GM19324 (cell line): ENCODE results near the gene MXD1.

ENCODE experiments used
- ATAC-seq: cut with Tn5 transposase; IDR thresholded peaks from one replicate; pipeline ENCODE4 v1.9.1; 2021; ENCODE audit warnings: mild to moderate bottlenecking, moderate library complexity; ENCODE audit not compliant: unreplicated experiment, low FRiP score

The MXD1 gene

DNA sequence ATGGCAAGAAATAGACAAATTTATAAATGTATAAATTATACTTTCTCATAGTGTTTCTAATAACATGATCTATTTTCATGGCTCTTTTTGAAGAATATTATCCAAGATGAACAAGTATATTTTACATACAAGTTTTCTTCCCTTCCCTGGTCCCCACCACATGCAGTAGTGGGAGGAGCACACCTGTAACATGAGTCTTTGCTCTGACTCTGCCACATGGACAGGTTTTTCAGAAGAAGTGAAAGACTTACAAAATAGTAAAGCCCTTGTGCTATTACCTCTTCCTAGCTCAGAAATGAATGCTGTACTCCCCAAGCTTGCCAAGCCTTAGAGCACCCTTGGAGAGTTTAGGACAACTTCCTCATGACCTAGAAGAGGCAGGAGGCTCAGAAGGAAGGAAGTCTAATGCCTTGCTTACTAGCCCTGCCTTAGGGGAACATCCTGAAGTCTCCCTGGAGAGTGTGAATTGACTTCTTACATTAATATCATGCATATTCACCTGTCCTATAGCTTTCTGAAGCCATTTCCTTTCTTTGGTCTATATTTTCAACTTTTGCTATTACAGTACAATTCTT lies 18.4 kb downstream of the MXD1 start:
- no peak for ATAC-seq

DNA sequence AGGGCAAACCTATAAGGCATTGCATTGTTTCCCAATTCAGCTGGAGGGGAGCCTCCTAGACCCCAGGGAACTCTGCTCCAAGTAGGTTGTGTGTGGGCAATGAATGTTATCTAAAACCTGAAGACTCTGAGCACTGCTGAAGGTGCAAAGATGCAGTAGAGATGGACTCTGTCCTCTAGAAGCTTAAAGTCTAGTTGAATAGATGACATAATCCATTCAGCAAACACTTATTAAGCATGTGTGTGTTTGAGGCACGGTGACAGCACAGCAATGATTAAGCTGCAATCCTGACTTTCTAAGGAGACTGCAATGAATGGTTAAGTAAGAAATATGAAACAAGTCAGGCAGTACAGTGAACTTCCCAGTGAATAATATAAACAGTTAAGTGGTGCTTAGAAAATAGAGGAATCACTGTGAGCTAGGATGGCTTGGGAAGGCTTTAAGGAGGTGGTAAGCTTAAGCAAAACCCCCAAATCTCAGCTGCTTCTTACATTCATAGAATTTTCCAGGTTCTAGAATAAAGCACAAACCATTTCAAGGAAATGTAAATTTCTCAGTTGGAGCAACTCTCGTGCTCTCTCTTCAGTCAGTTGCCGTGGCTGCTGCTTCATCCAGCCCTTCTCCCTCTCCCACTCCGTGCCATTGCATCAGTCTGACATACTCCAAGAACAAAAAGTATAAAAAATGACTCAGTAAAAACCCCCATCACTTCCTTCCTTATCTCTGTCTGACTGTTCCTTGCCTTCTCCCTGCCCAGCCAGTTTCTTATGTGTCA lies 19.1 kb downstream of the MXD1 start:
- ATAC-seq = no peak

DNA sequence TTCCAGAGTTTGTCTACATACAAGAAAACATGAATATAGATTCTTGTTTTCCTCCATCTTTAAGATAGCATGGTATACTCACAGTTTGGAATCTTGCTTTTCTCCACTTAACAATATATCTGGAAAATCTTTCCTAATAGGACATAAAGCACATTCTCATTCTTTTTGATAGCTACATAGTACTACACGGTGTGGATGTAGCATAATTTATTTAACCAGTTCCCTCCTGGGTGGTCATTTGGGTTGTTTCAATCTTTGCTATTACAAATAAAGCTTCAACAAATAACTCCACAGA lies 19.7 kb downstream of the MXD1 start:
- ATAC-seq = no peak

DNA sequence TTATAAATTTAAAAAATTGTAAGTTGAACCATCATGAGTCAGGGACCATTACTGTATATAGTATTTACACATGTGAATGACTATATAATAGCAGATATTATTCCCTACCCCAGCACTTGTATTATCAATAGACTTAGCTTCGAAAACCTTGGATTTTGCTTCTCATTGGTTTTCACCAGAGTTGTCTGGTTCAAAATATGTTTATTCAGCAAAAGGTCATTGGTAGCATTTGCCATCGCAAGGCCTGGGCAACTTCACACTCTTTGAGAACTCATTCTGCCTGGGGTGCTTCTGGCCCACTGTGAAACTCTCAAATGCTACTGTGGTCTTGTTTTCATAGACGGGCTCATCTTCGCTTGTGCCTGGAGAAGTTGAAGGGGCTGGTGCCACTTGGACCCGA lies 20.1 kb downstream of the MXD1 start:
- no peak for ATAC-seq

DNA sequence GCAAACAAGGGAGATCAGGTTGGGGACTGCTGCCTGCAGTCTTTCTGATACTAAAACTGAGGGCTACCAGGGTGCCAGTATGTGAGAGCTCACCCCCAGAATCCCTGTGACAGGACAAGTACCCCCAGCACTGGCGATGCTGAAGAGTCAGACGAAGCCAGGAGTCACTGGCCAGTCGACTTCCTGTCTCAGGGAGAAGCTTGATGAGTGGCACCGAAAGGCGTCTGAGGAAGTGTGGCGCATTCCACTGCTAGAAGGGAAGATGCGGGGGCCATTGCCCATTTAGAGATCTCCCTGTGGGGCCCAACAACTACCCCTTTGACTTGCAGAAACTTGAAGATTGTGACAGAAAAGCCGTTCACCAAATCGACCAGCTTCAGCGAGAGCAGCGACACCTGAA lies 22.0 kb downstream of the MXD1 start:
- no peak for ATAC-seq

DNA sequence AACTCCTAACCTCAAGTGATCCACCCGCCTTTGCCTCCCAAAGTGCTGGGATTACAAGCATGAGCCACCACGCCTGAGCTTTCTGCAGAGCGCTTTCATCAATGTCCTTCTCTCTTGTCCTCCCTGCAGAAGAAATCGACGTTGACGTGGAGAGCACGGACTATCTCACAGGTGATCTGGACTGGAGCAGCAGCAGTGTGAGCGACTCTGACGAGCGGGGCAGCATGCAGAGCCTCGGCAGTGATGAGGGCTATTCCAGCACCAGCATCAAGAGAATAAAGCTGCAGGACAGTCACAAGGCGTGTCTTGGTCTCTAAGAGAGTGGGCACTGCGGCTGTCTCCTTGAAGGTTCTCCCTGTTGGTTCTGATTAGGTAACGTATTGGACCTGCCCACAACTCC lies 23.1 kb downstream of the MXD1 start:
- no peak for ATAC-seq

DNA sequence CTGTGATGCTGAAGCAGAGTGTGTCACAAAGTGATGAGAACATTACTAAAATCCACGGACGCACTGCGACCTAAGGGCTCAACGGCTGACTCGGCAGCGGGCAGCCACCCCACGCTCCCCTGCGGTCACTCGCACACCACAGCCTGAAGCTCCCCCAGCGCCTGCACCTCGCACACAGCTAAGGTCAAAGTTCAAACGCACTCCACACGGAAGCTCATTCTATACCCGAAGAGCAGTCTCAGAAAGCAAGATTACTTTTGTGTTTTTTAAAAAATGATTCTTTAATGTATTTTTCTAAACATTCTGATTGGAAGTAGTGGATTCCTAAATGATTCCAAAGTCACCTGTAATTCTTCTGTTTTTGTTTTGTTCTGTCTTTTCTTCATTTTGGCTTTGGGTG lies 24.8 kb downstream of the MXD1 start:
- no peak for ATAC-seq

DNA sequence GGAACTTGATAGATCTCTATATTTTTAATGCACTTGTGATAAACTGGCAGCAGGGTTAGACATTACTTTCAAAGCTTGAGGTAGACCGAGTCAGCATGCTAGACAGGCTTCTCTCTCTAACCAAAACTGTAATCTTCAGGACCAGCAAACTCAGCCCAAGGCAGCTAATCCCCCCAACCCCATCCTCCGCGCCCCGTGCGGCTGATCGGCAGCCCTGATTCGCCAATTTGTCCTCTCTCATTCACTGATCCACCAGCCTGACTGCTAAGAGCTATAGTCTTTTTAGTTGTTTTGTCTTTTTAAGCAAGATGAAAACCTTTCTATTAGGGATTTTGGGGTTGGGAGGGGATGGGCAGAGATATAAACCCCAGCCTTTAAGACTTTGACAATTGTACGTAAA lies 25.8 kb downstream of the MXD1 start:
- ATAC-seq = no peak

DNA sequence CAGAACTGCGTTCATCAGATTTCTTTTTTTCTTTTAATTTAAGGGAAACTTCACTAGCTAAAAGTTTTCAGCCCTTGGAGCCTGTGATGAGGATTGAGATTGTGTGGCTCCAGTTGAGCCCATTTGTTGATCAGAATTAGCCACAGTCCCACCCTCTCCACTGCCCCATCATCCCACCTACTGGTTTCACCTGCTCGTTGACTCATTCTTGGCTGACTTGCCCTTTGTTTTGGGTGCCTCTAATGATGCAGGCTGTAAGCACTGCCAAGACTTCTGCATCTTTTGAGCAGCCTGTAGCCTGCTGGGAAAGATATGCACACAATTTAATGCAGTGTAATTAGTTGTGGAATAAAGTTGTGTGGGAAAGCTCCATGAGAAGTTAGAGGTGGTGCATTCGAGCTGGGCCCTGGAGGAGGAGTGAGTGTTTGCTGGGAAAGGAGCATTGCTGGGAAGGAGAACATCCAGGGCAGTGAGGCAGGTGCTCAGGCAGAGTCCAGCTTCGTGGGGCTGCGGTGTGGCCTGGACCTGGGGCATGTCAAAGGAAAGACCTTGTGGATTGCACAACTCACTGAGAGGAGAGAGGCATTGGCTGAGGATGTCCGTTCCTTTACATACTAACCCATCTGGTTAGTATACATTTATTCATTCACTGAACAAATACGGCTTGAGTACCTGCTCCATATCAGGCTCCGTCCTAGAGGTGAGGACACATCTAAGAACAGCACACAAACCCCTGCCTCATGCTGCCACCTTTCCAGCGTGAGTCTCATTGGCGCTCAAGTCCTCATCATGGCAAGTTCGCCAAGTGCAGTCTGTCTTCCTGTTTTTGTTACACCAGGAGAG lies 28.3 kb downstream of the MXD1 start:
- ATAC-seq = no peak

DNA sequence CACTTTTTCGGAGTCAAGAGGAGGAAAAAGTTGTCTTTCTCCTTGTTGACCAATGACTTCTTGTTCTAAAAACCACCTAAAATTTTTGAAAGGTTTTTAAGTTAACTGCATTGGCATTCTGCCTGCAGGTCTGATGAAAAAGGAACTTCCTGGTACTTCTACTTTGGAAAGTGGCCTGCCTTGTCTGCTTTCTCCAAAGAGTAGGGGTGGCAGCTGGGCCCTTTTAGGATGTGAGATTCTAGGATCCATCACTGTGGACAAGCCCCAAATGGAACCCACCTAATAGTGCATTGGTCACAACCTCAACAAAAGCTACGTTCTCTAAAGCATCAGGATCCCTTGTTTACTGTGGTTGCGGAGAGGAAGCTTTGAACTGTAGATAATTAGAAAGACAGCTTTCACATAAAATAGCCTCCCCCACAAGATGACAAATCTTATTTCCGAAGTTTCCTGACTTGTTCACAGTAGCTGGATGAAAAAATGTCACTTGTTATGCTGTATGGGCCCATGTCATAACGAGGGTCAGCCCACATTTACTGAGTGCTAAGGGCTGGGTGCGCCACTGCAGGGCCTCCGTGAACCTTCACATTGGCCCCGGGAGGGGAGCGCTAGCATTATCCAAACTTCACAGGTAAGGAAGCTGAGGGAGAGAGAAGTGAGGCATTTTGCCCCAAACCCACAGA lies 29.1 kb downstream of the MXD1 start:
- ATAC-seq = no peak

DNA sequence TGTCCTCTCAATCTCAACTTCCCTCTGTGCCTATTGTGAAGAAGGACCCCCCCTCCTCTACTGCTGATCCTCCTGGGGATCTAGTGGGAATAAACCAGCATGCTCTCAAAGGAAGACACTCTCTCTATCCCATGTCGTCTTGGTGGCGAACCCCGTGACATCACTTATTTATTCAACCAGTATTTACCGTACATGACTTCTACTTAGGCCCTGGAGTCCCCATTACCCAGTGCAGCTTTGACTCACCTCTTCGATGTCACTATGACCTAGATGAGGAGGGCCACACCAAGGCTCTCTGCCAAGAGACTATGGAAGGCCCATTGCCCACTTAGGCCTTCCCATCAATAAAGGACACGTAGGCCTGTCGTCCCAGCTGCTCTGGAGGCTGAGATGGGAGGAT lies 29.8 kb downstream of the MXD1 start:
- no peak for ATAC-seq

DNA sequence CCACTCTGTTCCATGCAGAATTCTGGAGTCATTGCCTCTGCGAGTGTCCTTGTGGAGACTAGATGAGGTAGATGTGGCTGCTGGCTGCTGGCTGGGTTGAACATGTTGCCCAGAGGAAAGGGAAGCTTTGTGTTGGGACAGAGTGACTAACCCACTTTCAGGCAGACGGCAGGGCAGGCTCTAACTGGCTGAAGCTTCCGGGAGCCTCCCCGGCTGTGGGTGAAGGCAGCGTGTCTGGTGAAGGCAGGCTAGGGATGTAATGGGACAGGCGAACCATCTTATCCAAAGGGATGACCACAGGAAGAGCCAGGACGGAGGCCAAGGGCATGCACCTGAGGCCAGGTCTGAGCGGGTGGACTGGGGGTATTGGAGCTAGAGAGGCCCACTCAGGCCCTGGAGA lies 30.5 kb downstream of the MXD1 start:
- ATAC-seq = no peak

DNA sequence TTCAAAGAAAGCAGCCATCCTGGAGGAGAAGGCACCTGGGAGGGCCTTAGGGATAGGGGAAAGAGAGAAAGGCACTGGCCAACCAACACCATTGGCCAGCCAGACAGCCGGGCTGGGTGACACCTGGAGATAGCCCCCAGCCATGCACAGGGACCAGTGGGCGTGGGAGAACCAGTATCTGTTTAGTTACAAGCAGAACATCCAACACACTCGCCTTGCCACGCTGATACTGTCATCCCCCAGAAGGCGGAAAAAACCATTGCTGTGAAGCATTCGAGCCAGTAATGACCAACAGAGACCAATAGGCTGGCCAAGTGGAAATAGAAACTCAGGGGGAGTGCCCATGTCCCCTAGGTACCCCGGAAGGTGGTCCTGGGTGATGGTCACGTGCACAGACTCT lies 31.0 kb downstream of the MXD1 start:
- no peak for ATAC-seq

DNA sequence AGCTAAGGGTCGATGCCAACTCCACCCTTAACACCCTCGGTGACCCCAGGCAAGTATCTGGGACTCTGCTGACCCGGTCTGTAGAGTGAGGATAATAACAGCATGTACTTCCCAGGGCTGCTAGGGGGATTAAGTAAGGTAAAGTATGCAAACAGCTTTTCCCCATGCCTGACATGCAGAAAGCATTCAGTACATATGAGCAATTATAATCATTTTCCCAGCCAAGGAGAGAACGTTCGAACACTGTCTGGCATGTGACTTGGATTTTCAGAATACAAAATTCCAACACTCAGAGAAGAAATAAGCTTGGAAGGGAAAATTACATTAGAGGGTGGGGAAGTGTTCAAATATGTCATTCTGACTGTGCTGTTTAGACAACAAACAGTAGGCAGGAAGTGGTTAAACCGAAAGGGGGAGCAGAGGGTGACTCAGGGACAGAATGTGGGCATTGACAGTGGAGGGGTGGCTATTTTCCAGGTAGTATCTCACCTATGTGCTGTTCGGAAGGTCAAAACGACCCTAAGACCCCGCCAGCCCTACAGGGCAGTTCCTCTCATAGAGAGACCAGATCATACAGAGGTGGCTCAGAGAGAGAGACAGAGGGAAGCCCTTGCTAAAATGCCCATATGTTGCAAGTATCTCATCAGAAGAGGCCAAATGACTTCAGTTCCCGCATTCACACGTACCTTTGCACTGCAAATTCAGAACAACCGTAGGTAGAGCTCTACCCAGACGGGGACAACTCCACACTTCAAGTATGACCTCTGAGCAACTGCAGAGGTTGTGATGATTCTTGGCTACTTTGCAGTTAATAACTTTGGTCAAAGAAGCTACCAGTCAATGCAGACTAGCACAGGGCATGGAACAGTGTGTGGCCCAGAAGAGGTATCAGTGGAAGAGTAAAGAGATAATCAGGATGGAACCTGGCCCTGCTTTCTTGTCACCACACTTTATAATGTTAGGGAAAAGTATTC lies 31.7 kb downstream of the MXD1 start:
- ATAC-seq = peak; percentile 45

DNA sequence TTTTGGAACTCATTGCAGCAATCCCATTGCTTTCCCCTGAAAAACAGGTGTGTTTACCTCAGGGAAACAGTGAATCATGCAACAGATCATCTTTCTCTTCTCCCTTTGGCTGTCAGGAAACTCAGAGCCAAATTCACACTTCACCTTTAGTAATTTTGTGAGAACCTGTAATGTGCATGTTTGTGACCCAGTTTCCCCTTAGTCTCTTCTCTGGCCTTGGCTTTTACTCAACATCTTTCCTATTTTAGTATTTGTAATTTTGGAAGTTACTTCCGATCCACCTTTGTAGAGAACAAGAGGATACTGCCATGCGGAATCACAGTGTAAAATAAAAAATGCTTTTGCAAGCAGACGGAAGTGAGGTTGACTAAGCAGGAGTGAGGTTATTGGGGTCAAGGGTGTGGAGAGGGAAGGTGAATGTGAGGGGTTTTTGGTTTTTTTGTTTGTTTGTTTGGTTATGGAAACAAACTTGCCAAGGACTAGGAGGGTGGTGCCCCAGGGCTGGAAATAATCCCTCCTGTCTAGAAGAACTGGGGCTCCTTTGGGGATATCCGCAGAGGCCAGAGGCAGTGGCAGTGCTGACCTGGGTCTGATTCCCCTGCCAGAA lies 32.5 kb downstream of the MXD1 start:
- ATAC-seq = no peak

DNA sequence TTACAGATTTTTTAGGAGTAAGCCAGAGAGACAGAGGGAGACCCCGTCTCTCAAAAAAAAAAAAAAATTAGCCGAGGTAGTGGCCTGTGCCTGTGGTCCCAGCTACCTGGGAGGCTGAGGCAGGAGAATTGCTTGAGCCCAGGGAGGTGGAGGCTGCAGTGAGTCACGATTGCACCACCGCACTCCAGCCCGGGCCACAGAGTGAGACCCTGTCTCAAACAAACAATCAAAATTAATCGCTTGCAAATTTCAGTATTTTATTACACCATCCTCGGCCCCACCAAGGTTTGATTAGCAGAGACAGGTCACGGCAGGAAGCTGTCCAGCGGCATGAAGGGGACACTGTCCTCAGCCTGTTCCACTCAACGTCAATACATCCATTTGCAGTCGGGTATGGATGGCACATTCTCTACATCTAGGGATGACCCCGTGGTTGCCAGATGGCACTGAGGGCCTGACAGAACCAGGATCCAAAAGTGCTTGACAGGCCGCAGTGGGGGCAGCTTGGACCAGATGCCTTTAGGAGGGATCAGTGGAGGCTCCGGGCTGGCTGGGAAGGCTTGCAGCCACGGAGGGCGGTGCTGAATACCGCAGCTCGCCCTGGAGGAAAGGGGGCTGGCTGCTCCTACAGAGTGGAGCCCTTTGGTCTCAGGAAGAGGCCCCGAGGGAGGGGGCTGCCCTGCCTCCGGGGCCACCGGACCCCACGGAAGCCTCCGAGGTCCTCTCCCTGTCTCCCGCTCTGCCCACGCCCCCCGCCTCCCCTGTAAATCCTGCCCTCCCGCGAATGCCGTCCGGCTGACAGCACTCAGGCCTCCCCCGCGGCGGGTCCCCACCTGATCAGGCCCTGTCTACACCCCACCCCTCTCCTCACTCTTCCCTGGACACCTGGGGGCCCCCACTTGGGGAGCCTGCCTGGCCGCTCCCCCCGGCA lies 33.4 kb downstream of the MXD1 start:
- ATAC-seq = no peak

DNA sequence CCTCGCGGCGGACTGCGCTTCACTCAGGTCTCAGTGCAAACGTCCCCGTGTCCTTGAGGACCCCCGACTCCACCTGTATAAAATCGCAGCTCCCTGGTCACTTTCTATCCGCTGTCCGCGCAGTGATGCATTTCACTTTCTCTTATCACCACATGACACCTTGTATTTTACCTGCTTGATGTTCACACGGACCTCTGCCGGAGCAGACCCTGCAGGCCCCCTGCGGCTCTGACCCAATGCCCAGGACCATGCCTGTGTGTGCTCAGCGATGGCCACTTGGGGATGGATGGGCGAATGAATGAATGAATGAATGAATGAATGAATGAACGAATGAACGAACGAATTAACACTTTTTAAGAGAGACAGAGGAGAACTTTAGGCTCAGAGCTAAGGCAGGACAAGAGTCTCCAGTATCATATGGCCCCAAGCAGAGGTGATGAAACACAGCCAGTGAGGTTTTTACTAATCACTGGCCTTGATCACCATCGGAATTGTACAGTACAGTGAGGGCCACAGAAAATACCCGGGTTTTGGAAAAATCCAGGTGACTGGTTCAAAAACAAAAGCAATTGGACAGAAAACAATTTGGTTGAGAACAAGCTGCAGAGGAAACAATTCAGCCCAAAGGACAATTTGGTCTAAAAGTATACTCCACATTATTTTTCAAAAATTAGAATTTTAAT lies 34.2 kb downstream of the MXD1 start:
- ATAC-seq = no peak

DNA sequence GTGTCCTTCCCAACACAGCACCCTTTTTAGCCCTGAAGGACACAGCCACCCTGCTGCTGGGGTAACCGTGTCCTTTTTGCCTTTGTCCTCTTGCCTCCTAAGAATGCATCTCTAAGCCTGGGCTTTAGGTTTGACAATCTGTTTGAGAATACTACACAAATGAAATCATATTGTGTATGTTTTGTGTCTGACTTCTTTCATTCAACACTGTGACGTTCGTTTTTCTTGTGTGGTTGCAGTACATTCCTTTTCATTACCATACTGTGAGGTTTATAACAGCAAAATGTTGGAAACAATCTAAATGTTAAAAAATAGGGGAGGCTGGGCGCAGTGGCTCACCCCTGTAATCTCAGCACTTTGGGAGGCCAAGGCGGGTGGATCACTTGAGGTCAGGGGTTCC lies 35.3 kb downstream of the MXD1 start:
- ATAC-seq = no peak
